H9 (cell line): Measurements from ENCODE around the gene ASPSCR1. TPM values are rescaled to one million over a fixed set of nuclear protein-coding genes. Genes with fewer than 3 reads are reported as not detected.
A peak's percentile ranks its signal among the peaks of the same experiment; 100 is the strongest.

Experiments
- DNase-seq: peaks from one replicate; pipeline ENCODE4 v3.0.0-alpha.2; 2017
- H2AFZ ChIP-seq: one replicate; pipeline ENCODE4 v1.6.1; 2013; ENCODE audit warnings: mild to moderate bottlenecking, low read length, control low read depth, moderate library complexity
- H2AK5ac ChIP-seq: 2 replicates; pipeline ENCODE4 v1.6.1; 2013; ENCODE audit warnings: low read length, control low read depth, mixed read lengths; ENCODE audit not compliant: insufficient read length
- H2BK120ac ChIP-seq: one replicate; pipeline ENCODE4 v1.6.1; 2013; ENCODE audit warnings: low read depth, mild to moderate bottlenecking, low read length, control low read depth, inconsistent platforms; ENCODE audit not compliant: poor library complexity, severe bottlenecking
- H2BK12ac ChIP-seq: 2 replicates; pipeline ENCODE4 v1.6.1; 2013; ENCODE audit warnings: low read length, control low read depth, mixed read lengths, low read depth; ENCODE audit not compliant: insufficient read length
- H2BK15ac ChIP-seq: 2 replicates; pipeline ENCODE4 v1.6.1; 2013; ENCODE audit warnings: low read depth, low read length, control low read depth
- H2BK20ac ChIP-seq: one replicate; pipeline ENCODE4 v1.6.1; 2013; ENCODE audit warnings: low read depth, mild to moderate bottlenecking, low read length, control low read depth, inconsistent platforms; ENCODE audit not compliant: poor library complexity, severe bottlenecking
- H2BK5ac ChIP-seq: 2 replicates; pipeline ENCODE4 v1.6.1; 2013; ENCODE audit warnings: low read length, control low read depth, mixed read lengths; ENCODE audit not compliant: insufficient read length
- H3K14ac ChIP-seq: 2 replicates; pipeline ENCODE4 v1.6.1; 2013; ENCODE audit warnings: low read length, control low read depth; ENCODE audit not compliant: insufficient read depth
- H3K18ac ChIP-seq: 2 replicates; pipeline ENCODE4 v1.6.1; 2013; ENCODE audit warnings: low read depth, mild to moderate bottlenecking, mixed read lengths, low read length, control low read depth; ENCODE audit not compliant: insufficient read length
- H3K23ac ChIP-seq: 2 replicates; pipeline ENCODE4 v1.6.1; 2013; ENCODE audit warnings: low read length, control low read depth, mixed read lengths, low read depth; ENCODE audit not compliant: insufficient read length
- H3K23me2 ChIP-seq: 2 replicates; pipeline ENCODE4 v1.6.1; 2013; ENCODE audit warnings: low read depth, mild to moderate bottlenecking, mixed read lengths, low read length, control low read depth; ENCODE audit not compliant: insufficient read length, poor library complexity, severe bottlenecking
- H3K27ac ChIP-seq: 2 replicates; pipeline ENCODE4 v1.5.1; 2013; ENCODE audit warnings: low read length, control low read depth, mixed read lengths, low read depth; ENCODE audit not compliant: insufficient read length
- H3K27me3 ChIP-seq: 2 replicates; pipeline ENCODE4 v1.6.1; 2013; ENCODE audit warnings: low read length, control low read depth, inconsistent platforms; ENCODE audit not compliant: insufficient read depth
- H3K4ac ChIP-seq: 2 replicates; pipeline ENCODE4 v1.6.1; 2013; ENCODE audit warnings: low read depth, mild to moderate bottlenecking, control low read depth, inconsistent platforms, low read length, moderate library complexity
- H3K4me1 ChIP-seq: 2 replicates; pipeline ENCODE4 v1.6.1; 2013; ENCODE audit warnings: low read length, control low read depth, inconsistent platforms; ENCODE audit not compliant: insufficient read depth
- H3K4me2 ChIP-seq: 2 replicates; pipeline ENCODE4 v1.6.1; 2013; ENCODE audit warnings: low read length, control low read depth, mixed read lengths; ENCODE audit not compliant: insufficient read length, insufficient read depth
- H3K56ac ChIP-seq: 2 replicates; pipeline ENCODE4 v1.6.1; 2013; ENCODE audit warnings: low read depth, mild to moderate bottlenecking, mixed read lengths, low read length, control low read depth; ENCODE audit not compliant: insufficient read length
- H3K79me1 ChIP-seq: 2 replicates; pipeline ENCODE4 v1.6.1; 2013; ENCODE audit warnings: low read depth, mild to moderate bottlenecking, moderate library complexity, low read length, control low read depth, inconsistent platforms; ENCODE audit not compliant: insufficient read depth, poor library complexity, severe bottlenecking
- H3K79me2 ChIP-seq: 2 replicates; pipeline ENCODE4 v1.6.1; 2013; ENCODE audit warnings: low read length, control low read depth, inconsistent platforms; ENCODE audit not compliant: insufficient read depth
- H3K9ac ChIP-seq: 2 replicates; pipeline ENCODE4 v1.6.1; 2013; ENCODE audit warnings: low read length, control low read depth, mixed read lengths; ENCODE audit not compliant: insufficient read length; ENCODE audit errors: extremely low read depth
- H3K9me3 ChIP-seq: one replicate; pipeline ENCODE4 v1.6.1; 2013; ENCODE audit warnings: low read depth, low read length, inconsistent platforms; ENCODE audit not compliant: control insufficient read depth
- H3T11ph ChIP-seq: one replicate; pipeline ENCODE4 v1.6.1; 2013; ENCODE audit warnings: mild to moderate bottlenecking, low read length, control low read depth, inconsistent platforms
- H4K20me1 ChIP-seq: one replicate; pipeline ENCODE4 v1.6.1; 2013; ENCODE audit not compliant: control insufficient read depth, insufficient read length, insufficient read depth
- H4K5ac ChIP-seq: 2 replicates; pipeline ENCODE4 v1.6.1; 2013; ENCODE audit warnings: low read depth, mild to moderate bottlenecking, mixed read lengths, low read length, control low read depth; ENCODE audit not compliant: insufficient read length
- H4K8ac ChIP-seq: replicated peaks from 2 replicates; pipeline ENCODE4 v1.6.1; 2013; ENCODE audit warnings: low read length, control low read depth, mixed read lengths, low read depth; ENCODE audit not compliant: insufficient read length
- H4K91ac ChIP-seq: 2 replicates; pipeline ENCODE4 v1.6.1; 2013; ENCODE audit warnings: low read depth, mild to moderate bottlenecking, moderate library complexity, mixed read lengths, low read length, control low read depth; ENCODE audit not compliant: insufficient read length
- H3K27ac Mint-ChIP-seq, 3 experiments: 2 replicates in 2 of 3; 3 replicates in 1 of 3; pipeline ENCODE4 v1.8.0; 2020 to 2021; ENCODE audit warnings: mixed read lengths in 3 of 3, mild to moderate bottlenecking in 1 of 3, moderate library complexity in 1 of 3
- H3K27me3 Mint-ChIP-seq: 2 replicates; pipeline ENCODE4 v1.8.0; 2021; ENCODE audit warnings: low read depth, mild to moderate bottlenecking, moderate library complexity, mixed read lengths
- H3K36me3 Mint-ChIP-seq, 3 experiments: 2 replicates in 2 of 3; 3 replicates in 1 of 3; pipeline ENCODE4 v1.8.0; 2020 to 2021; ENCODE audit warnings: low read depth in 3 of 3, mixed read lengths in 3 of 3; ENCODE audit not compliant: insufficient read depth in 1 of 3
- H3K4me1 Mint-ChIP-seq, 2 experiments: 2 replicates each; pipeline ENCODE4 v1.8.0; 2020; ENCODE audit warnings: mixed read lengths in 2 of 2
- H3K4me3 Mint-ChIP-seq, 2 experiments: 2 replicates in 1 of 2; 3 replicates in 1 of 2; pipeline ENCODE4 v1.8.0; 2020 to 2021; ENCODE audit warnings: mild to moderate bottlenecking in 2 of 2, mixed read lengths in 2 of 2, moderate library complexity in 1 of 2
- H3K9me3 Mint-ChIP-seq, 2 experiments: 2 replicates in 1 of 2; 3 replicates in 1 of 2; pipeline ENCODE4 v1.8.0; 2020; ENCODE audit warnings: mild to moderate bottlenecking in 2 of 2, mixed read lengths in 2 of 2, moderate library complexity in 1 of 2
- WGBS: extraction: QIAGEN DNeasy Blood & Tissue Kit; methylation state at CpG from one replicate; pipeline ENCODE4 v1.1.7; 2013; ENCODE audit warnings: missing lambda C conversion rate, low lambda C conversion rate, mixed read lengths; ENCODE audit not compliant: insufficient read length; ENCODE audit errors: extremely low coverage; 5-methylcytosine and 5-hydroxymethylcytosine counted together
- total RNA-seq: library from RNA; stranded (reverse); gene quantifications from 2 replicates; pipeline ENCODE4 v1.2.1, GENCODE V29; 2021
- TF ChIP-seq, protein P1 (sequence below): fragments of 200-600 bp; sonication (generic); conservative IDR thresholded peaks from 3 replicates; pipeline ENCODE4 v1.8.0; 2021; ENCODE audit warnings: antibody characterized with exemption, mild to moderate bottlenecking

Gene ASPSCR1
- total RNA-seq, 1 experiment from 2014 or later: 50.9 TPM

DNA sequence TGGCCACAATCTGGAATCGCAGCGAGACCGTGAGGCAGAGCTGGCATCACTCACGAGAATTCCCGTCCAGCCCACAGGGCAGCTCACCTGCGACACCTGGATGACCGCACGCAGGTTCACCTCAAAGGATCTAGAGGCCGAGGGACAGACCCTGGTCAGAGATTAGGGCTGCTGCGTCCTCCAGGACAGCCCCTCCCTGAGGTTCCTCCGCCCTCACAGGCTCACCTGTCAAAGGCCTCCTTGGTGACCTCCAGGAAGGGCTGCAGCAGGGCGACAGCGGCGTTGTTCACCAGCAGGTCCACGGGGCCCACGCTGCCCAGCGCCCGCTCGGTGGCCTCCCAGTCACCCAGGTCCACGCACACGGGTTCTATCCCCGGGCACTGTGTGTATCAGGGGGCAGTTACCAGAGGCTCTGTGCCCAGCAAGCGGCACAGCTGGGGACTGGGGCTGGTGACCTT is 59.2 kb downstream of the ASPSCR1 start:
- Histone ChIP-seq H4K20me1 (no peaks in the 10 kb centered on the region), H3K79me2 (no peaks in the 10 kb centered on the region), H3K18ac (no peak overlapping the region), H2BK5ac (no peak overlapping the region), H3K4me2 (peak overlapping the region; percentile 37), H3K27ac (no peak overlapping the region), H2BK12ac (no peak overlapping the region), H3K56ac (no peak overlapping the region), H3K23ac (no peak overlapping the region), H3K9me3 (no peaks in the 10 kb centered on the region), H2BK20ac (no peak overlapping the region), H3K23me2 (peaks cover 8% of the 10 kb centered on the region), H4K91ac (no peak overlapping the region), H2BK120ac (no peak overlapping the region), H2AK5ac (no peak overlapping the region), H3K14ac (no peak overlapping the region), H3K4me1 (no peaks in the 10 kb centered on the region), H4K5ac (no peak overlapping the region), H3K4ac (no peak overlapping the region), H2AFZ (no peak overlapping the region), H2BK15ac (no peak overlapping the region), H3K27me3 (no peaks in the 10 kb centered on the region; the same call in 1 of the 2 replicates), H4K8ac (no peak overlapping the region), H3K79me1 (no peaks in the 10 kb centered on the region), H3T11ph (no peak overlapping the region), H3K9ac (no peak overlapping the region)
- DNase-seq: no peak
- Mint-ChIP-seq H3K9me3 (no peaks in the 10 kb centered on the region; a peak in 1 of 5 replicates), H3K4me3 (peak overlapping the region; percentile 74 to 79), H3K4me1 (peaks cover 15 to 31% of the 10 kb centered on the region in 2 experiments), H3K36me3 (peaks cover 8 to 16% (median 12%) of the 10 kb centered on the region in 3 experiments; a peak in 6 of 7 replicates), H3K27ac (no peak overlapping the region), H3K27me3 (peaks cover 14% of the 10 kb centered on the region)
- no CpG with 5 or more reads among the region's 23 CpGs for WGBS
- TF ChIP-seq, protein P1, sequence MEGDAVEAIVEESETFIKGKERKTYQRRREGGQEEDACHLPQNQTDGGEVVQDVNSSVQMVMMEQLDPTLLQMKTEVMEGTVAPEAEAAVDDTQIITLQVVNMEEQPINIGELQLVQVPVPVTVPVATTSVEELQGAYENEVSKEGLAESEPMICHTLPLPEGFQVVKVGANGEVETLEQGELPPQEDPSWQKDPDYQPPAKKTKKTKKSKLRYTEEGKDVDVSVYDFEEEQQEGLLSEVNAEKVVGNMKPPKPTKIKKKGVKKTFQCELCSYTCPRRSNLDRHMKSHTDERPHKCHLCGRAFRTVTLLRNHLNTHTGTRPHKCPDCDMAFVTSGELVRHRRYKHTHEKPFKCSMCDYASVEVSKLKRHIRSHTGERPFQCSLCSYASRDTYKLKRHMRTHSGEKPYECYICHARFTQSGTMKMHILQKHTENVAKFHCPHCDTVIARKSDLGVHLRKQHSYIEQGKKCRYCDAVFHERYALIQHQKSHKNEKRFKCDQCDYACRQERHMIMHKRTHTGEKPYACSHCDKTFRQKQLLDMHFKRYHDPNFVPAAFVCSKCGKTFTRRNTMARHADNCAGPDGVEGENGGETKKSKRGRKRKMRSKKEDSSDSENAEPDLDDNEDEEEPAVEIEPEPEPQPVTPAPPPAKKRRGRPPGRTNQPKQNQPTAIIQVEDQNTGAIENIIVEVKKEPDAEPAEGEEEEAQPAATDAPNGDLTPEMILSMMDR: no peak
